Fibroblast of skin of scalp (primary cell): ENCODE measurements around the gene CFAP45.

Source experiments
- DNase-seq: peaks from one replicate; pipeline ENCODE4 v3.0.0-alpha.2; 2013

The CFAP45 gene

DNA sequence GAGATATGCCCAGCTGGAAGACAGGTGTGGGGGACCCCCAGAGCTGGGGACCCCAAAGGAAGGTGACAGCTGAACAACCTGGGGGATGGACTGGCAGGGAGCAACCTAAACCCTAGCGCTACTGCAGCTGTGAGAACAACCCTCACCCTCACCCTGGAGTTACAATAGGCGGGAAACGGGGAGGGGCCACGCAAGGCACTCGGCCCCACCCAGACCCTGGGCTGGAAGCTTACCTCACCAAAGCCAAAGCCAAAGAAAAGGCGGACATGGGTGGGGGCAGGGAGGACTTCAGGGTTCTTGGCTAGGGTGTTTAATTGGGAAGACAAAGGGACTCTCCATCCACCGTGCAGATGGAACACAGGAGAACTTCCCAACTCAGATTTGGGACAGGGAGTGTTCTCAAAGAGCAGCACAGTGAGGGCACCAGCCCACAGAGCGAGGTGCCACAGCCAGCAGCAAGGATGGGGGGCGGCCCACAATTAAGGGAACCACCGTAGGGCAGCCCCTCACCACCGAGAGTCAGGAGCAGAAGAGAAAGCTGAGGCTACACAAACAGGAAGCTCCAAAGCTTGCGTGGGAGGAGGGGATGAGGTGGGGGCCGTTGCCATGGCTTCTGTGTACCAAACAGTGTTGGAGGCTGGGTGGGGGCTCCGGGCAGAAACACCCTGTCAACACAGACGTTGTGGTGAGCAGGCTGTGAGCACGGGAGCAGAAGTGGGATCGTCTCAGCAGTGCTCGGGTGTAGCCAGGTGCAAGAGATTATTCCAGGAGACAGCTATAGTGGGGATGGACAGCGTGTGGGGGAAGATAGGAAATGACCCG is 23.4 kb upstream of the CFAP45 start:
- peak; percentile 86 for DNase-seq

DNA sequence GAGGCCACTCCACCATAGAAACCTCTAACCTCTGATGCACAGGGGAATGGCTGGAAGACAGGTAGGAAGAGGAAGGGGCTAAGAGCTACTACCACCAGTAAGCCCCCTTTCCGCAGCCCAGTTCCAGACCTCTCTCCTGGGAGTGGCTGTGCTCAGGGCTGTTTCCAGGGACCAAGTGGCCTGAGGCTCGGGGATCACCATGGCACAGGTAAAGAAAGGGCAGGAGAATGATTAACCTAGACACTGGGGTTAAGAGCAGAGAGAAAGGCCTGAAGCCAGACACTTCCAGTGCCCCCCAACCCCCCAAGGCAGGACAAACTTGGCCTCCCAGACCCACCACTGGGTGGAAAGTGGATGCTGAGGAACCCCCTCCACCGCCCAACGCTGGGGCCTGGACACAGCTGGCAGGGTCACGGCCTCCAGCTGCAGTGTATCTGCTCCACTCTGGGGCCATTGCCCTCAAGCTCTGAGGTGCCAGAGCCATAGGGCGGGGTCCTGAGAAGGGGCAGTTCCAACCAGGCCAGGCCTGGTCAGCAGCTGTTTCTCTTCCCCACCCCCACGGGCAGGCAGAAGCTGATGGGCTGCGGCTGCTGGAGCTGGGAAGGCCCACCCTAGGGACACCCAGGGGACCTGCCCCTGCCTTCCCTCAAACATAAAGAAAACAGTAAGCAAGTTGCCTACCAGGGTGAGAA is 22.7 kb upstream of the CFAP45 start:
- peak; percentile 39 for DNase-seq

DNA sequence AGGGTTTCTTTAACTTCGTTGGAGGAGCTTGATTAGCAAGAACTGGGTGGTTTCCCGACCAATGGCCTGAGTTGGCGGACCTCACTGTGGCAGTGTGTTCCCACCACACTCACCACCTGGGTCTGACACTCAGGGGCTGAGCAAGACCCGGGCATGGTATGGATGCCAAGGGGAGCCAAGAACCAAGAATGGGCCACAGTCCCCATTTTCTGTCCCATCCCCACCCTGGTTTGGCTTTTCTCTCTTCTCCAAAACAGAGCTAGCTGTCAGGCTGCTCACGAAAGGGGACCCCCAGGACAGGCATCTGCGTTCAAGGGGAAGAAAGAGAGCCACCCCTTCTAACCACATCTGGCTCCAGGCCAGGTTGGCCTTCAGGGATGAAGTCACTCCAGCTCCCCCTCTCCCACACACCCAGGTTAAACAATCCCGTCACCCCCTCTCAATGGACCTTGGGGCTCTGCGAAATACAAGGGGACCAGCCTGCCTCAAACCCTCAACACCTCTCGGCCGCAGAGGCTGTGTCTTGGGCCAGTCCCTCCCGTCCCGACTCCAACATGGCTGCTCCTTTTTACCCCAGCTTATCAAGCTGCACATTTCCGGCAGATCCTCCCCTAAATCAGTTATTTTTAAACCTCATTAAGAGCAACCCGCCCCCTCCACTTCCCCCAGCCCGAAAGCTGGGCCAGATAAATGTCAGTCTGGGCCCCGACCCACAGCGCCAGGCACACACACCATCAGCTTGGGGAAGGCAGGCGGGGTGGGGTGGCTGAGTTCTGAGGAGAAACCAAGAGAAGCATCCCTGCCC is 21.9 kb upstream of the CFAP45 start:
- DNase-seq = peak; percentile 46

DNA sequence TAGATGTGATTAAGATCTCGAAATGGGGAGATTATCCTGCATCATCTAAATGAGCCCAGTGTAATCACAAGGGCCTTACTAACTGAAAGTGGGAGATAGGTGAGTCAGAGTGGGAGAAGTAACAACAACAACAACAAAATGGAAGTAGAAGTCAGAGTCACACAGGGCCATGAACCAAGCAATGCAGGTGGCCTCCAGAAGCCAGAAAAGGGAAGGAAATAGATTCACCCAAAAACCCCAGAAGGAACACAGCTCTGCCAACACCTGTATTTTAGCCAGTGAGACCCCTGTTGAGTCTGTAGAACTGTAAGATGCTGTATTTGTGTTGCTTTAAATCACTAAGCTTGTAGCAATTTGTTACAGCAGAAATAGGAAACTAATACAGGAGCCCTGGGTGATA is 21.3 kb upstream of the CFAP45 start:
- no peak for DNase-seq

DNA sequence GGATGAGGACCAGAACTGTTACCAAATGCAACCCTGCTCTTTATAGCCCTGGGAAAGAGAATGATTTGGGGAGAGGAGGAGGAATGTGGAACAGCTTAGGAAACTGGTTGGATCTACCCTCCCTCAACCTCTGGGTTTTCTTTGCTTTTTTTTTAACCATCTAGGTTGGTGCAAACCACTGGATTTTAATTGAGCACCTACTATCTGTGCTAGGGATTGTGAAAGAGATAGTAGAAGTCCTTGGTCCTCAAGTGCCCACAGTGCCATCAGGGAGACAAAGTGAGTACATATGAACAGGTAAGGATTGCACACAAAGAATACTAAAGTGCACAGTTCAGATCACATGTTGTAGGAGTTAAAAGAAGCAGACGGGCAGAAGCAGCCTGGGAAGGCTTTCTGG is 20.7 kb upstream of the CFAP45 start:
- DNase-seq = no peak

DNA sequence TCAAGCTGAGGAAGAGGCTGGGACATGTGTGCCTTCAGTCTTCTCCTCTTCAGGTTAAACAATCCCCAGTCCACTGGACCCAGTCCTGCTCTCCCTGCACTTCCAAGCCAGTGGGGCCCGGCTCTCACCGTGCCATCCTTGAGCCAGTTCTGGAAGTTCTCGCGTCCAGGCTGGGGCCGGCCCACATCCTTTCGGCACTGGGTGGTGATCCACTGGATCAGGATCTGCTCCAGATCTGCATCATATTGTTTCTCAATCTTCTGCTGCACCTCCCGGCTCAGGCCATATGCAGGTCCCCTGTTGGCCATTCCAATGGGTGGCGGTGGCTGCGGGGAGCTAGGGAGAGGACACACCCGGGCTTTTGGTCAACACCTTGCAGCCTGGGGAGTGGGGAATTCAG is 20.2 kb upstream of the CFAP45 start:
- no peak for DNase-seq

DNA sequence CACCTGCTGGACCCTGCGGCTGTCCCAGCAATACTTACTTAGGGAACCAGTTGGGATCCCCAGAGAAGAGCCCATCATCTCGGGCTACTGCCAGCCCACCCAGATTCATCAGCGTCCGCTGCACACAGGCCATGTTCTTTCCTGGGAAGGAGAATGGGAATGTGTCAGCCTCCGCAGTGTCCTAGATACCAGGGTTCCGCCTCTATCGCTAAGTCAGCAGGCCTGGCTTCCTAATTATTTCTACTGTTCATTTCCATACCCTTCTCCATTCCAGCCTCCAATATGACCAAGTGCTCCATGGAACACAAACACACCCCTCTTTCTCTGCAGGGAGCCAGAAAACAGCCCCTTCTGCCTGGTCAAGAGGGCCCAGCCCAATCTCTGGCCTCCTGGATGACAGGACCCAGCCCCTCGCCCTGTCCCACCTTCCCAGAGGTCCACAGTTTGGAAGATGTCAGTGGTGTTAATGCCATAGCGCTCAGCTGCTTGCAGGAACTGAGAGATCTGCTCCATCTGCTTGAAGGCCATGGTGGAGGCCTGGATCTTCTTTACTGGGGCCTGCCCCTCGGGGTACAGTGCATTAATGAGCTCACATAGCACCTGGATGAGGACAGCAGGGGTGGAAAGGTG is 19.4 kb upstream of the CFAP45 start:
- no peak for DNase-seq

DNA sequence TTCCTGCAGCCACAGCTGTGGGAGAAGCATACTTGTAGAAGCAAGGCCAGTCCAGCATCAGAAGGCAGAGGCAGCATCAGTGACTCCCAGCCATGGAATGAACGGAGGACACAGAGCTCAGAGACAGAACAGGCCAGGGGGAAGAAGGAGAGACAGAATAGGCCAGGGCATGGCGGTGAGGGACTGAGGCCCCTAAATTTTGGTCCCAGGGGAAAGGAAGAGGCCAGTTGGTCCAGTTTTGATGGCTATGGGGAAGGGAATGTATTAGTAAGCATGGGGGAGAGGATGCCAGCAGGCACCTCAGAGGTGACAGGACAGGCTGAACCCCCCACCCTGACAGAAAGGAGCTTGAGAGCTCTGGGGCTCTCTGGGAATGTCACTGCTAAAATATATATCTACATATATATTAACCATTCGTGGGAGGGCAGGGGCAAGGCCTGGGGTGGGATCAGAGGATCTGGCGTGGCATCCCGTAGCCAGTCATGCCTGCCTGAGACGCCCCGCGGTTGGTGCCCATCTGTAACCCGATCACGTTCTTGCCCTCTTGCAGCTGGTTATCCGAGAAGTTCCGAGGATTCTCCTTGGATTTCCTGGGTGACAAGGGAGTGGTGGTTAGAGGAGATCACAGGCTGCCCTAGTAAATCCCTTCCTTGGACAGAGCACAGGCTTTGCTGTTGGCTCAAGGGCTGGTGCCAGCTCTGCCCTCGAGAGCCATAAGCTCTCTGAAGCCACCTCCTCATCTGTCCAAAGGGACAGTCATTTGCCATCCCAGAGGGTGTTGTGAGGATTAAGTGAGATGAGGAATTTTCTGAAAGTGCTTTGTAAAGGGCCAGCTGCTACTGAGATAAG is 18.6 kb upstream of the CFAP45 start:
- peak; percentile 58 for DNase-seq

DNA sequence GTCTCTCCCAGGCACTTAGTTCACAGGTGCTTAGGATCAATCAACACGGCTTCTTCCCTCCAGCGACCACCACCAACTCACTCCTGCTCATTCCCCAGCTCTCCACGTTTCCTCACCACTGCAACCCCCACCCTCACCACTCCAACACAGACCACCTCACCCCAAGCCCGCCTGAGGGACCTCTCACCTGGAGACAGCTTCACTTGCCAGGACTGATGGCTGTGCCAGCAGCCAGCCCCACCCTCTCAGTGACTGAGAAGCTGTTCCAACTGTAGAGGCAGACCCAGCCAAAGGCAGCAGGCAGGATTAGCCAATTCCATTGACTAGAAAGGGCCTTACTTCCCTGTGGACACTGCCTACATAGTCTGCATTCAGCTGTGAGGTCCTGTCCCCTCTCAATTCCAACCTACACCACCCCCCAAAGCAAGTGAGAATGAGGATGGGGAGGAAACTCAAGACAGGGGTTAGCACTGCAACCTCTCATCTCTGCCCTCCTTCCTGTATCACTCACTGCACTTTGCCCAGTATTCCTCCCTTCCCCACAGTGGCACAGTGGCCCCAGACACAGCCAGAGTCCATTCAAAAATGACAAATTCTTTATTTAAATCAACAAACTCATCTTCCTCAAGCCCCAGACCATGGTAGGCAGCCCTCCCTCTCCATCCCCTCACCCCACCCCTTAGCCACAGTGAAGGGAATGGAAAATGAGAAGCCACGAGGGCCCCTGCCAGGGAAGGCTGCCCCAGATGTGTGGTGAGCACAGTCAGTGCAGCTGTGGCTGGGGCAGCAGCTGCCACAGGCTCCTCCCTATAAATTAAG is 17.8 kb upstream of the CFAP45 start:
- DNase-seq = no peak

DNA sequence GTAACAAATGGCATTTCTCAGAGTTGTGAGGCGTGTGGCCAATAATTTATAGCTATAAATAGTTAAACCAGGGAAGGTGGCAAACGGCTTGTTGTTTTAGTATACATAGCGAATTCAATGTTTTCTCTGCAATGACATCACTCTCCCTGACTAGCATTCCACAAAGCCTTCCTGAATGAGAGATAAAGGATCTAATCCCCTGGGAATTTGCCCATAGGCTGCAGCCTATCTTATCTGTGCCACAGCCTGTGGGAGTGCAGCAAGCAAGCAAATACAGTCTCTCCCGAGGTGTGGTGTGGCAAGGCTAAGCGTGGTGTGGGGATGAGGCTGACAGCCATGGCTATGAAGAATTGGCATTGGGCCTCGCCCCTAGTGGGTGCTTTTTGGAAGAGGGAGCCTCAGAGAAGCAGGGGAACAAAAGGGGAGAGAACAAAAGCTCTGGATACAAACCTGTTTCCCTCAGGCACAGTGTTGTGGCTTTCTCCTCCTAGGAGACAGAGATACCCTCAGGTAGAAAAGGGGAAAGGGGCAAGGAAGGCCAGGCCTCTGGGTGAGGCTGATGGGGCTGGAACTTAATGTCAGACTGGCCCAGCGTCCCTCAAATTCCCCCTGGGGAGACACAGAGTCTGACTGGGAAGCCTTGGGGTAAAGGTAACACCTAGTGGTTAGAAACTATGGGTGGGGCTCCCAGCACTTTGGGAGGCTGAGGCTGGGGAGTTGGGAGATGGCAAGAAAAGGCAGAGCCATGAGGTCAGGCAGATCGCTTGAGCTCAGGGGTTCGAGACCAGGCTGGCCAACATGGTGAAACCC is 16.5 kb upstream of the CFAP45 start:
- peak; percentile 96 for DNase-seq

DNA sequence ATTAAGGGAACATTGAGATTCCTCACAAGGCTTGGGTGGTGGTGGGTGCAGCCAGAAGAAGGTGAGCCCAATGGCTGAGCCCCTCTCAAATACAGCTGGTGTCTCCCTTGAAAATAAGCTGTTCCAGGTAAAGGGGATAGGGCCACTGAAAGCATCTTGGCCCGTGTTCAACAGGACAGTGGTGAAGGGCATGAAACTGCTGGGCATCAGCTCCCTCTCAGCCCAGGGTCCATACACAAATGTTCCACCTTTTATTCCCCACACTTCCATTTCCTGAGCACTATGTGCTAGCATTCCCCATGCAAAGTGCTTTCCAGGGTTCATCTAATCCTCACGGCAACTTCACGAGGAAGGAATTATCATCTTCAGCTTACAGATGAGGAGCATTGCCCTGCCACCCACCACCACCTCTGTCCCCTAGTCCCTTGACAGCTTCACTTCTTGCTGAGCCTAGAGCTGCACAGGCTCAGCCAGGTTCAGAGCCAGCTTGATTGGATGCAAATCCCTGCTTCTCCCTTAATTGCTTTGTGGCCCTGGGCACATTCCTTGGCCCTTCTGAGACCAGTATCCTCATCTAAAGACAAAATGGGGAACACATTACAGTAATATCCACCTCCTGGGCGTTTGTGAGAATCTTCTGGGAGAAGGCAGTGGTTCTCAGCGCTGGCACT is 15.7 kb upstream of the CFAP45 start:
- DNase-seq = no peak

DNA sequence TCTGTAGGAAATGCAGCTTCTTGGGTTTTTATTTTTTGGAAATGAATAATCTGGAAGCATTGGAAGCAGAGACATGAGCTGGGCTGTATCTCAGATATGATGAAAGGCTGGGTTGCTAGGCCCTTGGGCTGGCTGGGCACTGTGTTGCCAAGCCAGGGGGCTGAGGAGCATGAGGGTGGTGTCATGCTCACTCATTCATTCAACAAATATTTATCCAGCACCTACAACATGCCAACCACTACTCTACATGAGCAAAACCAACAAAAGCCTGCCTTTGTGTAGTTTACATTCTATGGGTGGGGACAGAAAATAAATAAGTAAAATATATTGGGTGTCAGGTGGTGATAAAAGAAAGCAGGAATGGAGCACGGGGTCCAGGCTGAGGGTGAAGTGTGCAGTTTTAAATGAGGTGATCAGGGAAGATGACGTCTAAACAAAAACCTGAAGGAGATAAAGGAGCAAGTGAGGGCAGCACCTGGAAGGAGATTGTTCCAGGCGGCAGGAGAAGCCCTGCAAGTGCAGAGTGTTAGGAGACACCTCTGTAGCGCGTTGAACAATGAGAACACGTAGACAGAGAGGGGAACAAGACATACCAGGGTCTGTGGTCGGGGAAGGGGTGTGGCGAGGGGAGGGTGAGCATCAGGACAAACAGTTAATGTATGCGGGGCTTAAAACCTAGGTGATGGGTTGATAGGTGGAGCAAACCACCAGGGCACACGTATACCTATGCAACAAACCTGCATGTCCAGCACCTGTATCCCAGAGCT is 14.5 kb upstream of the CFAP45 start:
- DNase-seq = no peak

DNA sequence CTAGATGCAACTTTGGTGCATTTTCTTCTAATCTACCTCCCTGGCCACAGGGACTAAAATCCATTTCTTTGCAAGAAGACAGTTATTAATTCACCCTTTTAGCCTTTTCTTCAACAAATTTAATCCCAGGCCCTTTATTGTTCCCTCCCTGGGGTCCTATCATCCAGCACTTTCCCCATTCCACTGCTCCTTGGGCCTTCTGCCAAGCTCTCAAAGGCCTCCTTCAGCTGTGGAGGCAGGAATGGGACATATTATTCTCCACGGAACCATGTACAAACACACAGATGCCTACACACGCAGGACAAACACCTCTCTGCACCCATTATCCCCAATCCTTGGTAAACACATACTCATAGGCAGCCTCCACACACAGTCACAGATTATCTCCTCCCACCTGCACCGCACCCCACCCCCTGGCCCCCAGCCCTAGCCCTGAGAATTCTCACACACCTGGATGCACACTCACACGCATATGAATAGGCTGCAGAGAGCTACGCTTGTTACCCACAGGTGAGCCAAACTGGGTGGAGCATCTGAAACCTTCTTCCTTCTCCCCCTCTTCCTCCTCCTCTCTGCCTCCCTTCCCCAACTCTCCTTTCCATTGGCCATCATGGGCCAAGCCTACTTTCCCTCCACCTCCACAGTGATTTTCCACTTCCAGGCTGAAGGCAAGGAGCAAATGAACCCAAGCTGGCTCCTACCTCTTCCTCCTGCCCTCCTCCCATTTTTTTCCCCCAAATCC is 13.7 kb upstream of the CFAP45 start:
- peak; percentile 31 for DNase-seq

DNA sequence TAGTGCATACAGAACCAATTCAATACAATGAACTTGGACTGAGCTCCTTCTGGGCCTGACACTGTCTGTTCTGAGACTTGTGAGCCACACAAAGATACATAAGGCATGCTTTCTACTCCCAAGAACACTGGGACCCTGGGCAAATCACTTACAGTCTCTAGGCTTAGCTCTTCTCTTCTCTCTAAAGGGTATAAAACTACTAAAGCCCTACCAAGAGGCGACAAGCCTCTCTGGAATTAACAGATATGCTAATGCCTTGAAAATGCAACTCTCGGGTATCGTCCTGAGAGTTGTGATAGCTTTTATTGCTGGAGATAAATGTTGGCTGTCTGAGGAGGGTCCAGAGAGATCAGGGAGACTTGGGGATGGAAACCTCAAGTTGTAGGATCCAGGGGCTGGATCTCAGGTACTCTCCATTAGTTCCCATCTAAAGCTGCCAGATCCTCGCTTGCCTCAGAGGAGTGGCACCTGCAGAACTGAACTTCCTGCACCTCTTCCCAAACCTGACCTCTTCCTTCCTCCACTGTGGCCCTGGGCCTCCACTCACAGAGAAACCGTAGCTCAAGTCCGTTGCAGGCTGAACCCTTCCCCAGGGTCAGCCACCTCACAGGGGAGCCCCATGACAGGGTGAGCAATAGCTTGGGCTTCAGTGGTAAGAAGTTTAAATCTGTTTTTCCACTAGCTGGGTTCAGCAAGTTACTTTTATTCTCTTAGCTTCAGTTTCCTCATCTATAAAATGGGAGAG is 11.5 kb upstream of the CFAP45 start:
- DNase-seq = no peak

DNA sequence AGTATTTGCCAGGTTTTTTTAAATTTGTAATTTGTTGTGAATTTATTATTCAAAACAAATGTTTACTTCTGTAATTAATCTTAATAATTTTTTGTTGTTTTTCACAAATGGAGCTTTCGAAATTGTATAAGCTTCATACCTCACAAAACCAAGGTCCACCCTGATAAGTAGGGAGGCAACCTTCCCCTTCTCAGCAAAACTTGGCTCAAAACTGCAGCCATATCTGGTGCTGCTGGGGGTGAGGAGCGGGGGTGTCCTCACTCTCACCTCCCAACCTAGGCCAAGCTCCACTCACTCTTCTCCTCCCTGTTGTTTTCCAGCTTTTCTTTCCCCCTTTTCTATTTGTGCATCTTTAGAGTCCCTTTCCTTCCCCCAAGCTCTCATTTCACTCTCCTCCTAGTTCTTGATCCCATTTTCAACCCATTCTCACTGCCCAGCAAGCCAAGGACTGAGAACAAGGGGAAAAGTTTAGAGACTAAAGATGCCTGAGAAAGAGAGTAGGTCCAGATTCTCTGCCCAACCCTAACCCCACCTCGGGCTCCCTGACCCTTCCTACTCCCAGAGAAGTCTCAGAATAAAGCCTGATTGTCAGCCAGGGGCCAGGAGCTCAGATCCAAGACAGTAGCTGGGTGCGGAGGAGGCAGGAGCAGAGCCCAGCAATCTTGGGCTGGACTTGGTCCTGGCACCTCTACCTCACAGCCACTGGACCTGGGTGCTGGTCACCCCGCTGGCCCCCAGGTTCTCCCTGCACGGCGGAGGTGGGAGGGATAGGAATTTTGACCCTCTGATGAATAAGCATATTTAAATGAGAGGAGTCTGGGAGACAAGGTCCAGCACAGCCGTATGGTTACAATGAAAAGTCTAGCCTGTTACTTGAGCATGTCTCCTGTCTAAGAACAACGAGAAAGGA is 8.3 kb upstream of the CFAP45 start:
- no peak for DNase-seq

DNA sequence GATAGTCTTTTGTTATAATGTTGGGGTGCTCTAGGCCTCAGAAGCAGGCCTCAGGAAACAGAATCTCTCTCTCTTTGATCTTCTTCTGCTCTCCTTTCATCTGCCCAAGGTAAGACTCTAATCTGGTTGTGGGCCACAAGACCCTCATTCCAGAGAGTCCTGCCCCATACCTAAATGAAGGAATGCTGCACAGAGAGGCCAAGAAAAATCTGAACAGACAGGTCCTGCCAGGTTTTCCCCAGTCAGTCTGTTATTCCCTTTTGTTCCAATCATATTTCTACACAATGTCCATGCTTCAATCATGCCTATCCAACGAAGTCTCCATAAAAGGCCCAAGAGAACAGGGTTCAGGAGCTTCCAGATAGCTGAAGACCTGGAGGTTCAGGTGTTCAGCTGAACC is 7.0 kb upstream of the CFAP45 start:
- DNase-seq = no peak
